Prostate gland (tissue), 2 donors: ENCODE measurements around the gene SCUBE1. TPM values are rescaled to one million over a fixed set of nuclear protein-coding genes. Genes with fewer than 3 reads are reported as not detected.

ENCODE experiments used
- DNase-seq: peaks from one replicate; pipeline ENCODE4 v3.0.0-alpha.2; 2019; ENCODE audit warnings: low spot score
- H3K27ac ChIP-seq, 2 donors: fragments of 200-600 bp; sonication (generic); 2 replicates each; pipeline ENCODE4 v1.5.1; 2017 to 2019
- H3K27me3 ChIP-seq: fragments of 200-600 bp; sonication (generic); replicated peaks from 2 replicates; pipeline ENCODE4 v1.5.1; 2019; ENCODE audit not compliant: insufficient read depth
- H3K36me3 ChIP-seq, 2 donors: fragments of 200-600 bp; sonication (generic); 1 replicate in 1 of 2; 2 replicates in 1 of 2; pipeline versions ENCODE4 v1.5.1 to v1.8.1; 2017 to 2019
- H3K4me1 ChIP-seq: fragments of 200-600 bp; sonication (generic); replicated peaks from 2 replicates; pipeline ENCODE4 v1.5.1; 2019
- H3K4me3 ChIP-seq, 2 donors: fragments of 200-600 bp; sonication (generic); 2 replicates each; pipeline ENCODE4 v1.5.1; 2017 to 2019
- H3K9me3 ChIP-seq: fragments of 200-600 bp; sonication (generic); 2 replicates; pipeline ENCODE4 v1.5.1; 2017
- POLR2A ChIP-seq: fragments of 450-650 bp; IDR thresholded peaks from one replicate; pipeline ENCODE4 v1.6.1; 2016; ENCODE audit warnings: antibody characterized with exemption, mild to moderate bottlenecking
- POLR2AphosphoS5 ChIP-seq: sonication (generic); formaldehyde crosslinking; IDR thresholded peaks from one replicate; pipeline ENCODE4 v1.6.1; 2017; ENCODE audit warnings: antibody characterized with exemption
- WGBS: methylation state at CpG from one replicate; pipeline ENCODE4 v1.1.5; 2018; 5-methylcytosine and 5-hydroxymethylcytosine counted together
- intact Hi-C: fragments of 100-400 bp; cut with DNase I; formaldehyde crosslinking; loops from one replicate; pipeline ENCODE4 v1.14.2; 2022
- total RNA-seq, 2 donors: library from RNA; depleted of rRNA; stranded (reverse); fragments of >200 nt; gene quantifications; one replicate each; pipeline ENCODE4 v1.1.0, GENCODE V29; 2016
- TF ChIP-seq, protein P1 (sequence below), 4 experiments: fragments of 200-600 bp in 2 of 4; fragments of 450-650 bp in 2 of 4; sonication (generic) in 2 of 4; IDR thresholded peaks; 1 replicate in 3 of 4; 2 replicates in 1 of 4; pipeline ENCODE4 v1.5.1; 2016 to 2019; ENCODE audit warnings: antibody characterized with exemption in 4 of 4, mild to moderate bottlenecking in 2 of 4, moderate library complexity in 2 of 4

Gene SCUBE1
- total RNA-seq, 2 donors from 2014 or later, result 0.68 to 23.5 TPM

DNA sequence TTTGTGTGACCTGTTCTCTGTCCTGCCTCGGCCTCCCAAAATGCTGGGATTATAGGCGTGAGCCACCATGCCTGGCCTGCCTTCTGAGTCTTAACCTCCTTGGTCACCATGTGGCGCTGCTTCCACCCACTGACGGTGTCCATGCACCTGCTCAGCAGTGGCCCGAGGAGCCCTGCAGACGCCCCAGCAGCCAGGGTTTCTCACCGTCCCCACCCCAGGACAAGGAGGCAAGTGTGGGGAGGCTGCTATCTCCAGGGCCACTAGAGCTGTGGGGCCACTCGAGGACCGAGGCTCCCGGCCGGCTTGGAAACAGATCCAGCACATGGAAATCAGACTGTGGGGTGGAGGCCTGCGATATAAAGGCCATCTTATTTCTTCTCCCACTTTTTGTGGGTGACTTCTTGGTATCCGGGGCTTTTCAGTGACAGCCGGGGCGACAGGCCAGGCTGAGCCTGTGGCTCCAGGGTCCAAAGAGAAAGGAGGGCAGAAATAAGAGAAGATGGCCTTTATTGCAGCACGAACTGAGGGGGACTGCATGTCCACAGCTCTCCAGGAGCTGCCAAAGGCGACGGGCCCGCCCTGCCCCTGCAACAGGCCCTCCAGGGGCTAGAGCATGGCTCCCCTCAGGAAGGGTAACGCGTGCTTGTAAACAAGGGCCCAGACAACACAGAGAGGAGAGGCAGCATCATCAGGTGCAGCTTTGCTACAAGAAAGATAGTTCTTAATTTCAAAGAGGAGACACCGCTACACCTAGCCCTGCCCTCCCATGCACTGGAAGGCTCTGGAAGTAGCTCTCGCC, 176.8 kb downstream of the SCUBE1 start:
- Histone ChIP-seq H3K9me3 (no peaks in the 10 kb centered on the region), H3K27me3 (no peaks in the 10 kb centered on the region), H3K4me3 (no peak overlapping the region), H3K4me1 (peaks cover 4% of the 10 kb centered on the region), H3K36me3 (peaks cover 0 to 1% of the 10 kb centered on the region in 2 donors), H3K27ac (no peak overlapping the region)
- intact Hi-C loops, result no loop called here
- no peak for DNase-seq
- WGBS, result 84% methylated on average over 23 of the region's 23 CpGs
- TF ChIP-seq, protein P1, sequence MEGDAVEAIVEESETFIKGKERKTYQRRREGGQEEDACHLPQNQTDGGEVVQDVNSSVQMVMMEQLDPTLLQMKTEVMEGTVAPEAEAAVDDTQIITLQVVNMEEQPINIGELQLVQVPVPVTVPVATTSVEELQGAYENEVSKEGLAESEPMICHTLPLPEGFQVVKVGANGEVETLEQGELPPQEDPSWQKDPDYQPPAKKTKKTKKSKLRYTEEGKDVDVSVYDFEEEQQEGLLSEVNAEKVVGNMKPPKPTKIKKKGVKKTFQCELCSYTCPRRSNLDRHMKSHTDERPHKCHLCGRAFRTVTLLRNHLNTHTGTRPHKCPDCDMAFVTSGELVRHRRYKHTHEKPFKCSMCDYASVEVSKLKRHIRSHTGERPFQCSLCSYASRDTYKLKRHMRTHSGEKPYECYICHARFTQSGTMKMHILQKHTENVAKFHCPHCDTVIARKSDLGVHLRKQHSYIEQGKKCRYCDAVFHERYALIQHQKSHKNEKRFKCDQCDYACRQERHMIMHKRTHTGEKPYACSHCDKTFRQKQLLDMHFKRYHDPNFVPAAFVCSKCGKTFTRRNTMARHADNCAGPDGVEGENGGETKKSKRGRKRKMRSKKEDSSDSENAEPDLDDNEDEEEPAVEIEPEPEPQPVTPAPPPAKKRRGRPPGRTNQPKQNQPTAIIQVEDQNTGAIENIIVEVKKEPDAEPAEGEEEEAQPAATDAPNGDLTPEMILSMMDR (IDR thresholded peaks at IDR 0.05), result no peak
- TF ChIP-seq POLR2AphosphoS5 (no peak), POLR2A (no peak)

DNA sequence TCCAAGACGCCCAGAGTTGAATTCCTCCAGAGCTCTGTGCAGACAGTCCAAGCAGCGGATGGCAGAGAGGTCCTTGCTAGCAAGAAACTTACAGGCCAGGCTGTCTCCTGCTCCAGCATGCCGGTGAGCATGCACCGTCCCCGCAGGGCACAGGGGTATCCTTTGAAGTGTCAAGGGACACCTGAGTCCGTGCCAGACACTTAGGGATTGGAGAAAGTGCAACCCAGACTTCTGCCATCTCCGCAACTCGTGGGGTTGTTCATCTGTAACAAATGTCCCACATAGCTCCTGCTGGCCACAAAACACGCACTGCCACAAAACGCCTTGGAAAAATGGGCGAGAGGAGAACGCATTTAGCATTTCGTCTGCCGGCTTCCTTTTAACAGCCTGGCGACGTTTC, 178.5 kb downstream of the SCUBE1 start:
- no peaks in the 10 kb centered on the region for H3K36me3 ChIP-seq
- intact Hi-C loops, result no loop called here
- TF ChIP-seq, protein P1 (IDR thresholded peaks at IDR 0.05), result no peak
- TF ChIP-seq POLR2A (no peak), POLR2AphosphoS5 (no peak)

DNA sequence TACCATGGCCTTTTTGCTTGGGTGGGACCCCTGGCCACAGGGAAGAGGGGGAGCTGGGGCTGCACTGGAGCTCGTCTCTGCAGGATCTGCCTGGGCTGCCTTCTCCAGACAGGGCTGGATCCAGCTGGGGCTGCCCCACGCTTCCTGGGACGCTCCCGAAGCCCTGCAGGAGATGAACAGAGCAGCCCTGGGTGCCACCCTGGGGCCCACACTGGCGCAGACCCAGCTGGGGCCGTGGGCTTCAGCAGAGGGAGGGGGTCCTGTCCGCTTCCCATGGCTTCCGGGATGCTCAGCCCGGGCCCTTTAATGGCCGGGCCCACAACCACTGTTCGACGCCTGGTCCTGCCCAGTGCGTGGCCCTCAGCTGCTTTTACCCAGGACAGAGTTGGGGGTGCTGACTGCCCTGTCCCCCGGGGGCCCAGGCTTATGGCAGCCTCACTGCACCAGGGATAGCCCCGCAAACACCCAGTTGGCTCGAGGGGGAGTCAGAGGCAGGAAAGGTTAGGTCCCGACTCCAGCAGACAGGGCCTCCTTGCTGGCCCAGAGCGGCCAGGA, 179.9 kb downstream of the SCUBE1 start:
- peak overlapping the region; percentile 38 to 45 for H3K27ac ChIP-seq
- H3K4me3 ChIP-seq, result no peak overlapping the region
- 82% methylated on average over 18 of the region's 18 CpGs for WGBS
- H3K4me1 ChIP-seq, result peaks cover 4% of the 10 kb centered on the region
- intact Hi-C loops, result no loop called here
- TF ChIP-seq, protein P1 (IDR thresholded peaks at IDR 0.05), result no peak
- no peak for TF ChIP-seq POLR2A
- TF ChIP-seq POLR2AphosphoS5, result no peak
- no peaks in the 10 kb centered on the region for H3K36me3 ChIP-seq
- no peaks in the 10 kb centered on the region for H3K9me3 ChIP-seq
- no peaks in the 10 kb centered on the region for H3K27me3 ChIP-seq
- DNase-seq, result no peak

More for the DNA sequence above, 178.5 kb downstream of the SCUBE1 start:
- Histone ChIP-seq H3K27me3 (no peaks in the 10 kb centered on the region), H3K4me1 (peaks cover 4% of the 10 kb centered on the region), H3K4me3 (no peak overlapping the region), H3K27ac (peak overlapping the region in 1 of 2 donors; percentile 38), H3K9me3 (no peaks in the 10 kb centered on the region)
- 24% methylated on average over 16 of the region's 16 CpGs for WGBS
- no peak for DNase-seq

DNA sequence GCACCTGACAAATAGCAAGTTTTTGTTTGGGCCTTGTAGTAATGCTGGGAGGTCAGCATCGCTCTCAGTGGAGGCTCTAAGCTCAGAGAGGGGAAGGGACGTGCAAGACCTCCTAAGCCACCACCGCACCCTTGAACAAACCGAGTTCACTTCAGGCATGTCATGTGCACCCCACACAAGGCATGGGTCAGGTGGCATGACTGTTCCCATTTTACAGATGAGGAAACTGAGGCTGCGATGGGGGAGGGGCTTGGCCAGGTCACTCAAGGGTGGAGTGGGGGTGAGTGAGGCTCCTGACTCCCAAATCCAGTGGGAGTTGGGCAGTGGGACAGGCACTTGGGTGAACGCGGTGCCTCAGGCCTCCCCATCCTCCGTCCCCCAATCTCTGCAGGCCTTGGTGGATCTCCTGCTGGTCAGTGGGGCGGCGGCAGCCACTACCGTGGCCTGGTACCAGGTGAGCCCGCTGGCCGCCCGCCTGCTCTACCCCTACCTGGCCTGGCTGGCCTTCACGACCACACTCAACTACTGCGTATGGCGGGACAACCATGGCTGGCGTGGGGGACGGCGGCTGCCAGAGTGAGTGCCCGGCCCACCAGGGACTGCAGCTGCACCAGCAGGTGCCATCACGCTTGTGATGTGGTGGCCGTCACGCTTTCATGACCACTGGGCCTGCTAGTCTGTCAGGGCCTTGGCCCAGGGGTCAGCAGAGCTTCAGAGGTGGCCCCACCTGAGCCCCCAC, 180.6 kb downstream of the SCUBE1 start:
- H3K9me3 ChIP-seq, result no peaks in the 10 kb centered on the region
- no peaks in the 10 kb centered on the region for H3K36me3 ChIP-seq
- TF ChIP-seq POLR2AphosphoS5, result no peak
- TF ChIP-seq POLR2A, result no peak
- TF ChIP-seq, protein P1 (IDR thresholded peaks at IDR 0.05), result no peak
- H3K4me1 ChIP-seq, result peaks cover 4% of the 10 kb centered on the region
- intact Hi-C loops, result no loop called here
- peak overlapping the region in 1 of 2 donors; percentile 38 for H3K27ac ChIP-seq
- H3K4me3 ChIP-seq, result no peak overlapping the region
- 91% methylated on average over 24 of the region's 24 CpGs for WGBS
- no peaks in the 10 kb centered on the region for H3K27me3 ChIP-seq
- DNase-seq, result no peak
